ENCODE measurements around the gene MRPS27.

DNA sequence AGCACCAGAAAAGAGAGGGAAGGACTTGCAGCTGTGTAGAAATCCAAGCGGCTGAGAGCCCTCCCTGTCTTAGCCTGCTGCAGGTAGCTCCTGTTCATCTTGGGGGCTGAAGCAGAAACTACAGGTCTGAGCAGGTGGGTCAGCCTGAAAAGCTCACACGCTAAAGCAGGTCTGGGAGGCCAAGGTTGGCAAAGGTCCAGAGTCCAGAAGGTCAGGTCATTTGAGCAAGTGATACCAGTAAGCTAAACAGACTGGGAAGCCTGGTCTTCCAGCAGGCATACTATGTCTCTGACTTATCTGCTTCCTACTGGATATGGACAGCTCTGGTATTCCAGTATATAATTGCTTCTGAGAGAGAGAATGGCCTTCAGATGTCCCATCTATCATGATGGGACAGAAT lies 26.4 kb upstream of the MRPS27 start:
- TF ChIP-seq, protein P1, sequence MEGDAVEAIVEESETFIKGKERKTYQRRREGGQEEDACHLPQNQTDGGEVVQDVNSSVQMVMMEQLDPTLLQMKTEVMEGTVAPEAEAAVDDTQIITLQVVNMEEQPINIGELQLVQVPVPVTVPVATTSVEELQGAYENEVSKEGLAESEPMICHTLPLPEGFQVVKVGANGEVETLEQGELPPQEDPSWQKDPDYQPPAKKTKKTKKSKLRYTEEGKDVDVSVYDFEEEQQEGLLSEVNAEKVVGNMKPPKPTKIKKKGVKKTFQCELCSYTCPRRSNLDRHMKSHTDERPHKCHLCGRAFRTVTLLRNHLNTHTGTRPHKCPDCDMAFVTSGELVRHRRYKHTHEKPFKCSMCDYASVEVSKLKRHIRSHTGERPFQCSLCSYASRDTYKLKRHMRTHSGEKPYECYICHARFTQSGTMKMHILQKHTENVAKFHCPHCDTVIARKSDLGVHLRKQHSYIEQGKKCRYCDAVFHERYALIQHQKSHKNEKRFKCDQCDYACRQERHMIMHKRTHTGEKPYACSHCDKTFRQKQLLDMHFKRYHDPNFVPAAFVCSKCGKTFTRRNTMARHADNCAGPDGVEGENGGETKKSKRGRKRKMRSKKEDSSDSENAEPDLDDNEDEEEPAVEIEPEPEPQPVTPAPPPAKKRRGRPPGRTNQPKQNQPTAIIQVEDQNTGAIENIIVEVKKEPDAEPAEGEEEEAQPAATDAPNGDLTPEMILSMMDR (IDR thresholded peaks at IDR 0.05): no peak
- TF ChIP-seq POLR2A (IDR thresholded peaks at IDR 0.05): no peak
